Fibroblast of lung (primary cell): ENCODE measurements around the gene CAST. TPM values are rescaled to one million over a fixed set of nuclear protein-coding genes. Genes with fewer than 3 reads are reported as not detected.

Experiments used
- DNase-seq, 2 donors: peaks; one replicate each; pipeline versions ENCODE4 v3.0.0 to v3.0.0-alpha.2; 2010; ENCODE audit warnings: low read depth in 2 of 2
- H2AFZ ChIP-seq: 2 replicates; pipeline ENCODE4 v1.5.1; 2012; ENCODE audit warnings: low read length, control low read depth, inconsistent platforms
- H3K27ac ChIP-seq: 2 replicates; pipeline ENCODE4 v1.5.1; 2011; ENCODE audit warnings: low read length, control low read depth; ENCODE audit not compliant: insufficient read depth
- H3K27me3 ChIP-seq: 2 replicates; pipeline ENCODE4 v1.5.1; 2011; ENCODE audit warnings: mild to moderate bottlenecking, low read length; ENCODE audit not compliant: control insufficient read depth, insufficient read depth
- H3K36me3 ChIP-seq: 2 replicates; pipeline ENCODE4 v1.5.1; 2011; ENCODE audit warnings: low read length; ENCODE audit not compliant: control insufficient read depth, insufficient read depth
- H3K4me1 ChIP-seq: 2 replicates; pipeline ENCODE4 v1.5.1; 2011; ENCODE audit warnings: low read length; ENCODE audit not compliant: control insufficient read depth, insufficient read depth; ENCODE audit errors: extremely low read depth
- H3K4me2 ChIP-seq: 2 replicates; pipeline ENCODE4 v1.5.1; 2011; ENCODE audit warnings: low read length, control low read depth; ENCODE audit not compliant: insufficient read depth; ENCODE audit errors: extremely low read depth
- H3K4me3 ChIP-seq, 4 experiments: fragments of 200-600 bp in 1 of 4; sonication (generic) in 1 of 4; replicated peaks in 1 of 4; 2 replicates each; pipeline ENCODE4 v1.5.1; 2011 to 2016; ENCODE audit warnings: low read length in 4 of 4, low read depth in 3 of 4, mild to moderate bottlenecking in 3 of 4, control low read depth in 2 of 4, inconsistent platforms in 1 of 4, mixed read lengths in 1 of 4; ENCODE audit not compliant: insufficient read depth in 1 of 4; ENCODE audit errors: control extremely low read depth in 1 of 4
- H3K79me2 ChIP-seq: 2 replicates; pipeline ENCODE4 v1.5.1; 2012; ENCODE audit warnings: mild to moderate bottlenecking, low read length, inconsistent platforms; ENCODE audit not compliant: control insufficient read depth, insufficient read depth
- H3K9ac ChIP-seq: 2 replicates; pipeline ENCODE4 v1.5.1; 2011; ENCODE audit warnings: mild to moderate bottlenecking, low read length, control low read depth; ENCODE audit not compliant: insufficient read depth
- H3K9me3 ChIP-seq: 2 replicates; pipeline ENCODE4 v1.5.1; 2012; ENCODE audit warnings: low read depth, low read length; ENCODE audit not compliant: control insufficient read depth, insufficient read depth
- H4K20me1 ChIP-seq: 2 replicates; pipeline ENCODE4 v1.5.1; 2011; ENCODE audit warnings: low read length; ENCODE audit not compliant: control insufficient read depth, insufficient read depth; ENCODE audit errors: extremely low read depth
- EZH2 ChIP-seq: IDR thresholded peaks from 2 replicates; pipeline ENCODE4 v1.5.1; 2012; ENCODE audit warnings: low read length, control low read depth, mild to moderate bottlenecking; ENCODE audit errors: missing control alignments
- polyA plus RNA-seq, 2 donors: library from polyadenylated mRNA; depleted of rRNA in 1 of 2; stranded (reverse) in 1 of 2; unstranded in 1 of 2; fragments of >200 nt; gene quantifications; 2 replicates each; pipeline ENCODE4 v1.2.1, GENCODE V29; 2011 to 2012; ENCODE audit warnings: missing spikeins in 1 of 2
- total RNA-seq: library from RNA; depleted of rRNA; stranded (reverse); fragments of >200 nt; gene quantifications from 2 replicates; pipeline ENCODE4 v1.2.1, GENCODE V29; 2014
- TF ChIP-seq, protein P1 (sequence below), 2 donors: IDR thresholded peaks in 1 of 2; conservative IDR thresholded peaks in 1 of 2; 1 replicate in 1 of 2; 2 replicates in 1 of 2; pipeline ENCODE4 v1.5.1; 2011 to 2012; ENCODE audit warnings: low read length in 2 of 2, control low read depth in 1 of 2, inconsistent platforms in 1 of 2, low read depth in 1 of 2, mild to moderate bottlenecking in 1 of 2

Gene CAST
- total and polyA plus RNA-seq, 2 donors (not counting 1 experiment from before 2014, with no cell fraction given) = 203 to 378 TPM

DNA sequence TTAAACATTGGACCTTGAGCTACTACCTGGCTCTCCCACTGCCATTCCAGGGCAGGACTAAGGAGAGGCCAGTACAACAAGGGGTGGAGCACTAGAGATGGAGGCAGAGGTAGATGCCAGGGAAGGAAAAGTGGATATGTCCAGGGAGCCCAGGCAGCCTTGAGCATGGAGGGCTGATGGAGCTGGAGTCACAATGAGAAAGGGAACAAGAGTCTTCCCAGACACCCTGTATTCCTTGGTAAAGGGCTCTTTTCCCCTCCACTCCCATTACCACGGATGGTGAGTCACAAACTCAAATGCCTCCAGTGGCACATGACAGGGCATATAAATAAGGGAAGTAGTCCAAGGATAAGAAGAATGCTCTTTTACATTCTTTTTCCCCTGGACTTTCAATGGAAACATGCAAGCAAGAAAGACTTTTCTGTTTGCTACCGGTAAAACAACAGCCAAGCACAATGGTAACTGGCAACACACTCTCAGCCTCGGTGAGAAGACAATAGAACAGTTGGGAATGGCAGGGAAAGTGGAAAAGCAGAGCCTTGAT, 128.9 kb downstream of the CAST start:
- Histone ChIP-seq H4K20me1 (no peaks in the 10 kb centered on the region), H3K27ac (peak overlapping the region; percentile 27), H3K4me3 (no peak overlapping the region), H3K36me3 (peaks cover 7% of the 10 kb centered on the region), H2AFZ (no peak overlapping the region), H3K27me3 (no peaks in the 10 kb centered on the region), H3K4me2 (peak overlapping the region; percentile 54), H3K9ac (no peak overlapping the region), H3K4me1 (peaks cover 5% of the 10 kb centered on the region), H3K9me3 (no peaks in the 10 kb centered on the region), H3K79me2 (no peaks in the 10 kb centered on the region)
- peak; percentile 54 to 72 for DNase-seq
- TF ChIP-seq, protein P1, sequence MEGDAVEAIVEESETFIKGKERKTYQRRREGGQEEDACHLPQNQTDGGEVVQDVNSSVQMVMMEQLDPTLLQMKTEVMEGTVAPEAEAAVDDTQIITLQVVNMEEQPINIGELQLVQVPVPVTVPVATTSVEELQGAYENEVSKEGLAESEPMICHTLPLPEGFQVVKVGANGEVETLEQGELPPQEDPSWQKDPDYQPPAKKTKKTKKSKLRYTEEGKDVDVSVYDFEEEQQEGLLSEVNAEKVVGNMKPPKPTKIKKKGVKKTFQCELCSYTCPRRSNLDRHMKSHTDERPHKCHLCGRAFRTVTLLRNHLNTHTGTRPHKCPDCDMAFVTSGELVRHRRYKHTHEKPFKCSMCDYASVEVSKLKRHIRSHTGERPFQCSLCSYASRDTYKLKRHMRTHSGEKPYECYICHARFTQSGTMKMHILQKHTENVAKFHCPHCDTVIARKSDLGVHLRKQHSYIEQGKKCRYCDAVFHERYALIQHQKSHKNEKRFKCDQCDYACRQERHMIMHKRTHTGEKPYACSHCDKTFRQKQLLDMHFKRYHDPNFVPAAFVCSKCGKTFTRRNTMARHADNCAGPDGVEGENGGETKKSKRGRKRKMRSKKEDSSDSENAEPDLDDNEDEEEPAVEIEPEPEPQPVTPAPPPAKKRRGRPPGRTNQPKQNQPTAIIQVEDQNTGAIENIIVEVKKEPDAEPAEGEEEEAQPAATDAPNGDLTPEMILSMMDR (conservative IDR thresholded peaks at IDR 0.05 in 1 of 2, IDR thresholded peaks at IDR 0.05 in 1 of 2; ENCODE audit: low read depth in 1 of 2, low read length in 2 of 2) = no peak
- TF ChIP-seq EZH2 = no peak

DNA sequence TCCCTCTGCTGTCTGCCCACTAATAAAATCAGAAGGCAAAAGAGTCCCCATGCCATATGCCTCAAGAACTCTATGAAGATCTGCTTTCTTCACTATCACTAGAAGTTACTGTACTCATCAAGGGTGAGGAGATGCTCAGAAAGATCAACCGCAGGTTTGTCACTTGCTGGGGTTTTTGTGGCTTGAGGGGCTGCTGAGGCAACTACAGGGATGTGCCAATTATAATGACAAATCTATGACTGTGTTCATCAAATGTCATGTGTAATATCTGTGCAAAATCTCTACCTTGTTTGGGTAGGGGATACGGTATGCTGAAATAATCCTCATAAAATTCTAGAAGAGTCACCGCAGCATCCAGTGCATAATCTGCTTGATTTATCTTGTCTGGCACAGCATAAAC, 132.6 kb downstream of the CAST start:
- TF ChIP-seq EZH2 = no peak
- TF ChIP-seq, protein P1 (conservative IDR thresholded peaks at IDR 0.05 in 1 of 2, IDR thresholded peaks at IDR 0.05 in 1 of 2; ENCODE audit: low read depth in 1 of 2, low read length in 2 of 2) = no peak
- Histone ChIP-seq H2AFZ (no peak overlapping the region), H3K27ac (no peak overlapping the region), H3K9me3 (no peaks in the 10 kb centered on the region), H3K4me2 (no peak overlapping the region), H3K79me2 (no peaks in the 10 kb centered on the region), H3K9ac (no peak overlapping the region), H3K4me1 (peaks cover 5% of the 10 kb centered on the region), H3K36me3 (peaks cover 8% of the 10 kb centered on the region), H3K27me3 (no peaks in the 10 kb centered on the region), H3K4me3 (no peak overlapping the region), H4K20me1 (no peaks in the 10 kb centered on the region)
- DNase-seq = no peak

DNA sequence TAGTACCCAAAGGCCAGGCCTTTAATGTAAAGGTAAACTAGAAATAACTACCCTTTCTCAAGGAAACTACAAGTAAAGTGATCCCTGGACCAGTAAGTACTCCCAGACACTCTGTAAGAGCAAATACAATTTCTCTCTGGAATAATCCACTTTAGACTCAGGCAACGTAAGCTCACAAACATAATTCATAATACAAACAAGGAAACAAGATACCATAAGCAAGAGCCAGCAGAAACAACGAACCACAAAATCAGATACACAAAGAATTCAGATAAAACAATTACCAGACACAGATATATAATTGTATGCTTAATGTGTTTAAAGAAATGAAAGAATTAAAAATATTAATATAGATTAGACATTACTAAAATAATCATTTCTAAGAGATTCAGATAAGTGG, 133.4 kb downstream of the CAST start:
- H3K27ac ChIP-seq = no peak overlapping the region
- no peak for TF ChIP-seq EZH2
- TF ChIP-seq, protein P1 (conservative IDR thresholded peaks at IDR 0.05 in 1 of 2, IDR thresholded peaks at IDR 0.05 in 1 of 2; ENCODE audit: low read depth in 1 of 2, low read length in 2 of 2) = no peak
- no peak for DNase-seq
- no peak overlapping the region for H3K4me2 ChIP-seq
- H3K36me3 ChIP-seq = peaks cover 8% of the 10 kb centered on the region
- H3K4me3 ChIP-seq = no peak overlapping the region
- H3K4me1 ChIP-seq = peaks cover 5% of the 10 kb centered on the region
- H3K9me3 ChIP-seq = no peaks in the 10 kb centered on the region
- H3K79me2 ChIP-seq = no peaks in the 10 kb centered on the region
- no peak overlapping the region for H3K9ac ChIP-seq
- H4K20me1 ChIP-seq = no peaks in the 10 kb centered on the region
- no peaks in the 10 kb centered on the region for H3K27me3 ChIP-seq
- no peak overlapping the region for H2AFZ ChIP-seq
